ENCODE measurements around the gene DGCR2. TPM values are rescaled to one million over a fixed set of nuclear protein-coding genes. Genes with fewer than 3 reads are reported as not detected.

DGCR2 gene
- total and polyA plus RNA-seq, 2 of the 8 experiments (the other 6 are each of a cell fraction or from before 2014, with no cell fraction given) = 42.3 to 62.2 TPM

DNA sequence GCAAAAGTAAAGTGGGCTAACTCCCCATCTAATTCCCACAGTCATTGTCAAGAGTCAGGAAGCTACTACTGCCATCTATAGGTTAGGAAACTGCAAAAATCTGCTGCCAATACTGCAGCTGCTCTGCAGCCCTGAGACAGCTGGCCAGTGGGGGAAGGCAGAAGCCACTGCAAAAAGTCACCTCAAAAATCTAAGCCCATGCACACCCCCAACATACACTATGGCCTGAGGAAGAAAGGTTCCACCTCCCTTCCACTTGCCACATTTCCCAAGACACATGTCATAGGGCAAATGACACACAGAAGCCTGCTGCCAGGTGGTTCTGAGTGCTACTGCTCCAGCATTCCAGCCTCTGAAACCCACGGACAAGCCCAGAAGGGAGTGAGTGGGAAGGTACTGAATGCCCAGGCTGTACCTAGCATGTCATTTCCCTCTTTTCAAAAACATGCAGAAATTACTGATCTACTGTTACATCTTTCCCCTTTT is 36.9 kb downstream of the DGCR2 start:
- Histone ChIP-seq H3K27me3 (replicated peaks in 1 of 4; ENCODE audit: control insufficient read depth in 3 of 4, extremely low read depth in 1 of 4, insufficient read depth in 3 of 4, low read length in 3 of 4) (no peaks in the 10 kb centered on the region), H3K56ac (replicated peaks; ENCODE audit: insufficient read length, low read depth, low read length) (no peak overlapping the region), H4K91ac (replicated peaks; ENCODE audit: insufficient read length, low read length) (no peak overlapping the region), H3K79me2 (ENCODE audit: control insufficient read depth in 1 of 2, insufficient read depth in 2 of 2, low read length in 2 of 2) (peaks cover 0 to 6% of the 10 kb centered on the region in 2 experiments; a peak in 3 of 4 replicates), H2BK20ac (ENCODE audit: low read length) (no peak overlapping the region), H3K4ac (replicated peaks; ENCODE audit: insufficient read length, low read depth, low read length) (no peak overlapping the region), H4K20me1 (replicated peaks in 1 of 2; ENCODE audit: control insufficient read depth in 1 of 2, insufficient read depth in 2 of 2, low read length in 2 of 2) (peaks cover 5 to 10% of the 10 kb centered on the region in 2 experiments), H3K18ac (ENCODE audit: extremely low read depth, low read length) (no peak overlapping the region), H3K23me2 (ENCODE audit: low read depth, low read length) (no peaks in the 10 kb centered on the region), H2BK15ac (ENCODE audit: low read length) (no peak overlapping the region), H3K9me3 (ENCODE audit: insufficient read depth in 2 of 2, low read depth in 1 of 2, low read length in 1 of 2) (peaks cover 0 to 6% of the 10 kb centered on the region in 2 experiments; a peak in 1 of 4 replicates), H3K23ac (ENCODE audit: insufficient read length) (no peak overlapping the region), H3K4me3 (ENCODE audit: extremely low read depth in 1 of 4, insufficient read depth in 2 of 4, low read depth in 3 of 4, low read length in 4 of 4) (no peak overlapping the region), H3K36me3 (ENCODE audit: control insufficient read depth in 2 of 4, insufficient read depth in 4 of 4, low read length in 3 of 4) (peaks cover 0 to 6% (median 4%) of the 10 kb centered on the region in 4 experiments; a peak in 3 of 8 replicates), H3K9ac (replicated peaks in 1 of 4; ENCODE audit: extremely low read depth in 1 of 4, low read depth in 3 of 4, low read length in 3 of 4) (no peak overlapping the region), H2BK5ac (ENCODE audit: low read depth, low read length) (no peak overlapping the region), H4K8ac (ENCODE audit: extremely low read depth, insufficient read depth, low read length) (no peak overlapping the region), H2BK12ac (ENCODE audit: low read depth, low read length) (no peak overlapping the region), H3K4me2 (ENCODE audit: insufficient read depth in 1 of 2, low read depth in 2 of 2, low read length in 2 of 2) (no peak overlapping the region), H3K27ac (ENCODE audit: low read depth, low read length) (no peak overlapping the region), H4K5ac (ENCODE audit: insufficient read length, low read depth, low read length) (no peak overlapping the region), H2AK5ac (ENCODE audit: low read depth, low read length) (no peak overlapping the region), H3K79me1 (ENCODE audit: low read depth, low read length) (peaks cover 4% of the 10 kb centered on the region), H2AFZ (ENCODE audit: low read length) (no peak overlapping the region), H3K4me1 (replicated peaks in 1 of 4; ENCODE audit: control insufficient read depth in 3 of 4, insufficient read depth in 4 of 4, low read length in 3 of 4) (peaks cover 0 to 3% (median 0%) of the 10 kb centered on the region in 4 experiments; a peak in 1 of 7 replicates), H2BK120ac (replicated peaks; ENCODE audit: low read depth, low read length) (no peak overlapping the region), H3K14ac (ENCODE audit: insufficient read length) (no peak overlapping the region)
- ChIA-PET POLR2A (ENCODE audit: partially characterized antibody) (interaction anchor here (1.4 kb wide), 1 partner anchor 12 kb away, joined by 3 read pairs; no protein-coding TSS in a partner anchor), CTCF (ENCODE audit: partially characterized antibody) (interaction anchor here (0.6 to 1.6 kb wide), 6 partner anchors 11 to 536 kb away, joined by 3 to 8 read pairs (median 3); no protein-coding TSS in a partner anchor)
- FAIRE-seq = no peak
- TF ChIP-seq, protein P1, sequence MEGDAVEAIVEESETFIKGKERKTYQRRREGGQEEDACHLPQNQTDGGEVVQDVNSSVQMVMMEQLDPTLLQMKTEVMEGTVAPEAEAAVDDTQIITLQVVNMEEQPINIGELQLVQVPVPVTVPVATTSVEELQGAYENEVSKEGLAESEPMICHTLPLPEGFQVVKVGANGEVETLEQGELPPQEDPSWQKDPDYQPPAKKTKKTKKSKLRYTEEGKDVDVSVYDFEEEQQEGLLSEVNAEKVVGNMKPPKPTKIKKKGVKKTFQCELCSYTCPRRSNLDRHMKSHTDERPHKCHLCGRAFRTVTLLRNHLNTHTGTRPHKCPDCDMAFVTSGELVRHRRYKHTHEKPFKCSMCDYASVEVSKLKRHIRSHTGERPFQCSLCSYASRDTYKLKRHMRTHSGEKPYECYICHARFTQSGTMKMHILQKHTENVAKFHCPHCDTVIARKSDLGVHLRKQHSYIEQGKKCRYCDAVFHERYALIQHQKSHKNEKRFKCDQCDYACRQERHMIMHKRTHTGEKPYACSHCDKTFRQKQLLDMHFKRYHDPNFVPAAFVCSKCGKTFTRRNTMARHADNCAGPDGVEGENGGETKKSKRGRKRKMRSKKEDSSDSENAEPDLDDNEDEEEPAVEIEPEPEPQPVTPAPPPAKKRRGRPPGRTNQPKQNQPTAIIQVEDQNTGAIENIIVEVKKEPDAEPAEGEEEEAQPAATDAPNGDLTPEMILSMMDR (IDR thresholded peaks at IDR 0.05; ENCODE audit: control extremely low read depth in 1 of 3, insufficient read depth in 1 of 3, low read depth in 1 of 3, low read length in 3 of 3) = peak in 2 of 3 experiments; percentile 50 to 53; a peak in 3 of 4 replicates
- TF ChIP-seq RAD21 (IDR thresholded peaks at IDR 0.05 in 1 of 2, conservative IDR thresholded peaks at IDR 0.05 in 1 of 2; ENCODE audit: low read depth in 2 of 2, low read length in 2 of 2) = peak; percentile 15 to 36; a peak in 2 of 4 replicates
- no peak for TF ChIP-seq RNF2 (IDR thresholded peaks at IDR 0.05; ENCODE audit: borderline replicate concordance, low read depth, low read length, missing control alignments, poor library complexity, severe bottlenecking)
- TF ChIP-seq CBX5 (IDR thresholded peaks at IDR 0.05; ENCODE audit: low read depth, low read length) = no peak
- WGBS, 2 experiments (ENCODE audit: extremely low coverage in 1 of 2, insufficient coverage in 1 of 2, insufficient read length in 1 of 2, insufficient replicate concordance in 2 of 2, low coverage in 1 of 2, low lambda C conversion rate in 2 of 2, missing lambda C conversion rate in 1 of 2) = 77% methylated on average over 1 of the region's 1 CpG; no CpG with 5 or more reads in 1 of the 2 experiments
- no peak for DNase-seq (ENCODE audit: low read depth in 1 of 2, low spot score in 2 of 2)

Measured in H1 (cell line).